IMR-90 (cell line): ENCODE data around the gene KIAA0232. TPM values are rescaled to one million over a fixed set of nuclear protein-coding genes. Genes with fewer than 3 reads are reported as not detected.

Source experiments
- ATAC-seq: fragments of 200-7000 bp; cut with Tn5 transposase; 2 replicates; pipeline ENCODE4 v1.9.1; 2020; ENCODE audit warnings: low read depth, mild to moderate bottlenecking, moderate library complexity
- BruUV-seq: library from RNA; stranded (reverse); fragments of 400-500 nt; replicated peaks from 2 replicates; lab custom pipeline; 2021; lab: Mats Ljungman, UMichigan
- CTCF ChIA-PET: fragments of 300-600 bp; formaldehyde crosslinking; extraction: SDS; loops from one replicate; lab custom pipeline; 2021; ENCODE audit warnings: antibody characterized with exemption; lab: Yijun Ruan, JAX
- POLR2A ChIA-PET: fragments of 300-600 bp; sonication (Branson Sonifier 250); formaldehyde crosslinking; loops from one replicate; lab custom pipeline; 2022; ENCODE audit warnings: antibody characterized with exemption; ENCODE audit not compliant: unreplicated experiment; lab: Charles Lee
- DNase-seq: peaks from one replicate; pipeline ENCODE4 v3.0.0; 2013
- H2AFZ ChIP-seq: replicated peaks from 2 replicates; pipeline ENCODE3; 2013; ENCODE audit warnings: low read length, mild to moderate bottlenecking; ENCODE audit not compliant: poor library complexity
- H2AK5ac ChIP-seq: 2 replicates; pipeline ENCODE4 v1.6.1; 2013; ENCODE audit warnings: low read depth, low read length, inconsistent platforms
- H2AK9ac ChIP-seq: replicated peaks from 2 replicates; pipeline ENCODE3; 2013; ENCODE audit warnings: mild to moderate bottlenecking, low read depth, low read length, moderate library complexity; ENCODE audit not compliant: poor library complexity
- H2BK120ac ChIP-seq: 2 replicates; pipeline ENCODE4 v1.6.1; 2013; ENCODE audit warnings: low read depth, low read length, inconsistent platforms
- H2BK15ac ChIP-seq: 3 replicates; pipeline ENCODE4 v1.6.1; 2013; ENCODE audit warnings: low read depth, low read length, inconsistent platforms
- H2BK20ac ChIP-seq: 2 replicates; pipeline ENCODE4 v1.6.1; 2013; ENCODE audit warnings: low read depth, mild to moderate bottlenecking, inconsistent platforms, low read length, moderate library complexity
- H2BK5ac ChIP-seq: 2 replicates; pipeline ENCODE4 v1.6.1; 2013; ENCODE audit warnings: mild to moderate bottlenecking, low read depth, low read length, inconsistent platforms; ENCODE audit not compliant: poor library complexity, severe bottlenecking
- H3K14ac ChIP-seq: replicated peaks from 2 replicates; pipeline ENCODE4 v1.6.1; 2013; ENCODE audit warnings: low read depth, low read length, inconsistent platforms
- H3K18ac ChIP-seq: 2 replicates; pipeline ENCODE4 v1.6.1; 2013; ENCODE audit warnings: low read depth, low read length, control low read depth
- H3K23ac ChIP-seq: 2 replicates; pipeline ENCODE4 v1.6.1; 2013; ENCODE audit warnings: low read depth, low read length, inconsistent platforms
- H3K27ac ChIP-seq: 2 replicates; pipeline ENCODE4 v1.5.1; 2013; ENCODE audit warnings: mild to moderate bottlenecking, control low read depth, low read length; ENCODE audit not compliant: insufficient read depth
- H3K27me3 ChIP-seq: 2 replicates; pipeline ENCODE4 v1.6.1; 2013; ENCODE audit warnings: low read length; ENCODE audit not compliant: control insufficient read depth, insufficient read depth
- H3K36me3 ChIP-seq: 2 replicates; pipeline ENCODE4 v1.6.1; 2013; ENCODE audit warnings: low read length, mixed read lengths; ENCODE audit not compliant: control insufficient read depth, insufficient read depth
- H3K4ac ChIP-seq: 2 replicates; pipeline ENCODE4 v1.6.1; 2013; ENCODE audit warnings: low read depth, low read length, inconsistent platforms
- H3K4me1 ChIP-seq: 2 replicates; pipeline ENCODE4 v1.6.1; 2013; ENCODE audit warnings: low read length, mixed read lengths; ENCODE audit not compliant: control insufficient read depth, insufficient read depth
- H3K4me2 ChIP-seq: 2 replicates; pipeline ENCODE4 v1.6.1; 2013; ENCODE audit warnings: low read depth, mild to moderate bottlenecking, control low read depth, low read length, moderate library complexity
- H3K4me3 ChIP-seq: 2 replicates; pipeline ENCODE4 v1.5.1; 2013; ENCODE audit warnings: low read depth, mild to moderate bottlenecking, control low read depth, low read length, moderate library complexity; ENCODE audit not compliant: insufficient read depth
- H3K56ac ChIP-seq: 2 replicates; pipeline ENCODE4 v1.6.1; 2013; ENCODE audit warnings: low read length, inconsistent platforms; ENCODE audit not compliant: insufficient read depth; ENCODE audit errors: extremely low read depth
- H3K79me1 ChIP-seq, 2 experiments: 2 replicates each; pipeline ENCODE4 v1.6.1; 2013; ENCODE audit warnings: low read length in 2 of 2, inconsistent platforms in 1 of 2, low read depth in 1 of 2
- H3K9ac ChIP-seq: 2 replicates; pipeline ENCODE4 v1.6.1; 2013; ENCODE audit warnings: low read depth, low read length, control low read depth
- H3K9me1 ChIP-seq: 2 replicates; pipeline ENCODE4 v1.6.1; 2013; ENCODE audit warnings: low read length, inconsistent platforms; ENCODE audit not compliant: insufficient read depth
- H3K9me3 ChIP-seq: 2 replicates; pipeline ENCODE4 v1.6.1; 2013; ENCODE audit warnings: low read length; ENCODE audit not compliant: control insufficient read depth, insufficient read depth
- H4K20me1 ChIP-seq: 2 replicates; pipeline ENCODE4 v1.6.1; 2013; ENCODE audit warnings: low read length, inconsistent platforms; ENCODE audit not compliant: insufficient read depth
- H4K5ac ChIP-seq: 2 replicates; pipeline ENCODE4 v1.6.1; 2013; ENCODE audit warnings: mild to moderate bottlenecking, low read depth, low read length, control low read depth
- H4K8ac ChIP-seq, 2 experiments: 2 replicates each; pipeline ENCODE4 v1.6.1; 2013; ENCODE audit warnings: low read depth in 2 of 2, low read length in 2 of 2, control low read depth in 1 of 2, inconsistent platforms in 1 of 2
- H4K91ac ChIP-seq: 2 replicates; pipeline ENCODE4 v1.6.1; 2013; ENCODE audit warnings: low read depth, low read length, inconsistent platforms; ENCODE audit not compliant: insufficient read depth
- BHLHE40 ChIP-seq: fragments of 150-350 bp; IDR thresholded peaks from 2 replicates; pipeline ENCODE4 v1.6.1; 2016; ENCODE audit warnings: mild to moderate bottlenecking, low read depth, low read length
- CEBPB ChIP-seq: IDR thresholded peaks from 2 replicates; pipeline ENCODE4 v1.6.1; 2012; ENCODE audit warnings: low read depth, low read length, improper control_type of control experiment
- CHD1 ChIP-seq: IDR thresholded peaks from 2 replicates; pipeline ENCODE4 v1.6.1; 2012; ENCODE audit warnings: low read depth, low read length, improper control_type of control experiment
- CTCF ChIP-seq: conservative IDR thresholded peaks from 2 replicates; pipeline ENCODE4 v1.5.1; 2012; ENCODE audit warnings: mild to moderate bottlenecking, low read depth, low read length, improper control_type of control experiment
- ELK1 ChIP-seq: fragments of 150-350 bp; IDR thresholded peaks from 2 replicates; pipeline ENCODE4 v1.6.1; 2016; ENCODE audit warnings: low read depth, mild to moderate bottlenecking, low read length, moderate library complexity, borderline replicate concordance
- FOS ChIP-seq: fragments of 150-350 bp; IDR thresholded peaks from 2 replicates; pipeline ENCODE4 v1.6.1; 2016; ENCODE audit warnings: low read depth, low read length
- MAFK ChIP-seq: IDR thresholded peaks from 2 replicates; pipeline ENCODE4 v1.6.1; 2012; ENCODE audit warnings: low read depth, low read length, improper control_type of control experiment
- MXI1 ChIP-seq: IDR thresholded peaks from 2 replicates; pipeline ENCODE4 v1.6.1; 2012; ENCODE audit warnings: low read depth, mild to moderate bottlenecking, low read length, moderate library complexity, borderline replicate concordance
- NFE2L2 ChIP-seq: fragments of 150-350 bp; IDR thresholded peaks from 2 replicates; pipeline ENCODE4 v1.6.1; 2016; ENCODE audit warnings: low read depth, mild to moderate bottlenecking, low read length
- POLR2A ChIP-seq: IDR thresholded peaks from 2 replicates; pipeline ENCODE4 v1.6.1; 2012; ENCODE audit warnings: mild to moderate bottlenecking, low read depth, low read length
- RAD21 ChIP-seq: IDR thresholded peaks from 2 replicates; pipeline ENCODE4 v1.6.1; 2012; ENCODE audit warnings: low read length, improper control_type of control experiment
- RCOR1 ChIP-seq: IDR thresholded peaks from 2 replicates; pipeline ENCODE4 v1.6.1; 2012; ENCODE audit warnings: mild to moderate bottlenecking, low read length, improper control_type of control experiment; ENCODE audit not compliant: insufficient replicate concordance
- RFX5 ChIP-seq: IDR thresholded peaks from 2 replicates; pipeline ENCODE4 v1.8.0; 2012; ENCODE audit warnings: low read depth, mild to moderate bottlenecking, low read length, moderate library complexity
- SMC3 ChIP-seq: fragments of 150-350 bp; IDR thresholded peaks from 2 replicates; pipeline ENCODE4 v1.6.1; 2016; ENCODE audit warnings: low read depth, mild to moderate bottlenecking, antibody characterized with exemption, low read length, moderate library complexity
- USF2 ChIP-seq: fragments of 150-350 bp; IDR thresholded peaks from 2 replicates; pipeline ENCODE4 v1.6.1; 2017; ENCODE audit warnings: mild to moderate bottlenecking, antibody characterized with exemption, low read length, low read depth
- WGBS, 2 experiments: methylation state at CpG; one replicate each; pipeline versions ENCODE4 v1.1.5 to v1.1.7; 2013; ENCODE audit warnings: missing lambda C conversion rate in 2 of 2; ENCODE audit not compliant: insufficient read length in 1 of 2; ENCODE audit errors: extremely low coverage in 2 of 2; 5-methylcytosine and 5-hydroxymethylcytosine counted together
- dilution Hi-C: fragments of 300-500 bp; cut with HindIII; formaldehyde crosslinking; loops from one replicate; pipeline ENCODE4 v1.14.3; 2018; ENCODE audit warnings: low sequenced_read_pairs; ENCODE audit not compliant: unreplicated experiment
- in situ Hi-C: fragments of 300-500 bp; cut with MboI; formaldehyde crosslinking; loops from 3 replicates; pipeline ENCODE4 v1.14.3; 2019; ENCODE audit warnings: low sequenced_read_pairs, inconsistent platforms, mixed read lengths
- intact Hi-C: fragments of 100-400 bp; cut with micrococcal nuclease; formaldehyde crosslinking; loops from 2 replicates; pipeline ENCODE4 v1.10.0; 2022
- polyA plus RNA-seq, 3 experiments: library from polyadenylated mRNA; depleted of rRNA; stranded (reverse); fragments of >200 nt; gene quantifications; 2 replicates each; pipeline ENCODE4 v1.2.3, GENCODE V29; 2012; ENCODE audit warnings: low replicate concordance in 1 of 3
- total RNA-seq: library from RNA; depleted of rRNA; stranded (reverse); fragments of >200 nt; gene quantifications from 2 replicates; pipeline ENCODE4 v1.2.3, GENCODE V29; 2012

Gene KIAA0232
- total and polyA plus RNA-seq, 2 of the 4 experiments (the other 2 are of a cell fraction): 6.8 to 19.5 TPM

- intact Hi-C loops (no loop called here), dilution Hi-C loops (no loop called here), in situ Hi-C loops (no loop called here)
- Histone ChIP-seq H3K9me1 (no peaks in the 10 kb centered on the region), H3K79me1 (no peaks in the 10 kb centered on the region), H3K23ac (no peak overlapping the region), H2AK5ac (no peak overlapping the region), H2AK9ac (no peak overlapping the region), H4K20me1 (no peaks in the 10 kb centered on the region), H3K4me2 (no peak overlapping the region), H3K9ac (no peak overlapping the region), H2BK20ac (no peak overlapping the region), H3K36me3 (no peaks in the 10 kb centered on the region), H3K27ac (no peak overlapping the region), H2BK5ac (no peak overlapping the region), H3K4me1 (peaks cover 3% of the 10 kb centered on the region; the same call in 1 of the 2 replicates), H3K56ac (no peak overlapping the region), H3K18ac (no peak overlapping the region), H4K5ac (no peak overlapping the region), H3K4me3 (no peak overlapping the region), H3K9me3 (no peaks in the 10 kb centered on the region), H4K91ac (no peak overlapping the region), H2BK15ac (no peak overlapping the region), H2BK120ac (no peak overlapping the region), H3K4ac (no peak overlapping the region), H3K27me3 (no peaks in the 10 kb centered on the region), H2AFZ (no peak overlapping the region), H3K14ac (no peak overlapping the region), H4K8ac (no peak overlapping the region)
- no peak for TF ChIP-seq ELK1
- TF ChIP-seq RFX5: no peak
- no peak for TF ChIP-seq RAD21
- no peak for TF ChIP-seq CEBPB
- no peak for TF ChIP-seq BHLHE40
- no peak for TF ChIP-seq MXI1
- no peak for TF ChIP-seq CHD1
- no peak for TF ChIP-seq NFE2L2
- TF ChIP-seq RCOR1: no peak
- no peak for TF ChIP-seq CTCF
- TF ChIP-seq MAFK: no peak
- TF ChIP-seq USF2: no peak
- TF ChIP-seq POLR2A: no peak
- TF ChIP-seq FOS: no peak
- TF ChIP-seq SMC3: no peak
- no TSS peak for BruUV-seq
- POLR2A ChIA-PET: no interaction called here
- no peak for ATAC-seq
- no peak for DNase-seq
- CTCF ChIA-PET: no interaction called here
- WGBS, 2 experiments: 81% methylated on average over 5 of the region's 10 CpGs; no CpG with 5 or more reads in 1 of the 2 experiments
Observed at GRCh38 chr4:6900181-6900812, 117.8 kb downstream of the KIAA0232 start.
